Neural cell (in vitro differentiated cells): ENCODE measurements around the gene SMTNL2. TPM values are rescaled to one million over a fixed set of nuclear protein-coding genes. Genes with fewer than 3 reads are reported as not detected.

ENCODE experiments used
- H2AFZ ChIP-seq: fragments of 200-600, 300-800 bp; sonication (generic), shearing (Covaris generic); 2 replicates; pipeline ENCODE4 v1.6.0; 2014; ENCODE audit warnings: low read depth, mild to moderate bottlenecking, antibody characterized with exemption, low read length, moderate library complexity
- H3F3A ChIP-seq: fragments of 200-600 bp; shearing (Covaris generic); 2 replicates; pipeline ENCODE4 v1.6.1; 2016; ENCODE audit warnings: mild to moderate bottlenecking, moderate library complexity, mixed read lengths, antibody characterized with exemption, low read length; ENCODE audit not compliant: insufficient read depth, poor library complexity, severe bottlenecking
- H3K27ac ChIP-seq: fragments of 200-600, 300-800 bp; sonication (generic), shearing (Covaris generic); 2 replicates; pipeline ENCODE4 v1.5.1; 2014; ENCODE audit warnings: mild to moderate bottlenecking, low read length, moderate library complexity
- H3K27me3 ChIP-seq: fragments of 300-800, 200-600 bp; sonication (generic), shearing (Covaris generic); 2 replicates; pipeline ENCODE4 v1.6.0; 2014; ENCODE audit warnings: mild to moderate bottlenecking, low read depth, low read length, moderate library complexity; ENCODE audit not compliant: insufficient read depth
- H3K36me3 ChIP-seq: fragments of 300-800, 200-600 bp; sonication (generic), shearing (Covaris generic); 2 replicates; pipeline ENCODE4 v1.5.1; 2014; ENCODE audit warnings: mild to moderate bottlenecking, antibody characterized with exemption, low read length, moderate library complexity; ENCODE audit not compliant: insufficient read depth
- H3K4me2 ChIP-seq: fragments of 300-800, 200-600 bp; sonication (generic), shearing (Covaris generic); 2 replicates; pipeline ENCODE4 v1.6.0; 2014; ENCODE audit warnings: mild to moderate bottlenecking, low read length
- H3K4me3 ChIP-seq: fragments of 300-800, 200-600 bp; sonication (generic), shearing (Covaris generic); 2 replicates; pipeline ENCODE4 v1.5.1; 2014; ENCODE audit warnings: mild to moderate bottlenecking, low read length, moderate library complexity
- H3K79me2 ChIP-seq: fragments of 200-600 bp; shearing (Covaris generic); replicated peaks from 2 replicates; pipeline ENCODE4 v1.6.0; 2014; ENCODE audit warnings: mild to moderate bottlenecking, low read length, moderate library complexity; ENCODE audit not compliant: insufficient read depth
- H3K9ac ChIP-seq: fragments of 300-800, 200-600 bp; sonication (generic), shearing (Covaris generic); 2 replicates; pipeline ENCODE4 v1.6.1; 2016; ENCODE audit warnings: mild to moderate bottlenecking, low read length, mixed read lengths
- H3K9me2 ChIP-seq: fragments of 200-600 bp; shearing (Covaris generic); 2 replicates; pipeline ENCODE4 v1.6.1; 2016; ENCODE audit warnings: mild to moderate bottlenecking, low read length, mixed read lengths; ENCODE audit not compliant: insufficient read depth
- H3K9me3 ChIP-seq: fragments of 200-600, 300-800 bp; sonication (generic), shearing (Covaris generic); 2 replicates; pipeline ENCODE4 v1.6.1; 2016; ENCODE audit warnings: mild to moderate bottlenecking, mixed run types, low read length, moderate library complexity, mixed read lengths
- H4K20me1 ChIP-seq: fragments of 200-600 bp; shearing (Covaris generic); 2 replicates; pipeline ENCODE4 v1.6.1; 2016; ENCODE audit warnings: mild to moderate bottlenecking, mixed run types; ENCODE audit not compliant: insufficient read depth
- CTCF ChIP-seq: fragments of 450-650 bp; IDR thresholded peaks from 2 replicates; pipeline ENCODE4 v1.5.1; 2014; ENCODE audit warnings: antibody characterized with exemption, mild to moderate bottlenecking, moderate library complexity; ENCODE audit not compliant: poor library complexity, severe bottlenecking
- EP300 ChIP-seq: fragments of 450-650 bp; conservative IDR thresholded peaks from 2 replicates; pipeline ENCODE4 v1.6.1; 2014; ENCODE audit warnings: antibody characterized with exemption, mild to moderate bottlenecking, moderate library complexity; ENCODE audit not compliant: poor library complexity, severe bottlenecking
- EZH2 ChIP-seq: fragments of 200-600, 300-800 bp; shearing (Covaris generic), sonication (generic); IDR thresholded peaks from 2 replicates; pipeline ENCODE4 v1.6.1; 2014; ENCODE audit warnings: antibody characterized with exemption, low read length, borderline replicate concordance, mild to moderate bottlenecking; ENCODE audit not compliant: insufficient read depth, poor library complexity, severe bottlenecking
- MXI1 ChIP-seq: fragments of 450-650 bp; conservative IDR thresholded peaks from 2 replicates; pipeline ENCODE4 v1.6.1; 2014; ENCODE audit warnings: antibody characterized with exemption, mild to moderate bottlenecking; ENCODE audit not compliant: poor library complexity, severe bottlenecking
- POLR2AphosphoS5 ChIP-seq: IDR thresholded peaks from 2 replicates; pipeline ENCODE4 v1.6.1; 2012
- RAD21 ChIP-seq: fragments of 450-650 bp; conservative IDR thresholded peaks from 2 replicates; pipeline ENCODE4 v1.6.1; 2014; ENCODE audit warnings: antibody characterized with exemption, mild to moderate bottlenecking, moderate library complexity
- REST ChIP-seq: IDR thresholded peaks from 2 replicates; pipeline ENCODE4 v1.6.1; 2012; ENCODE audit warnings: borderline replicate concordance
- SMC3 ChIP-seq: fragments of 450-650 bp; conservative IDR thresholded peaks from 2 replicates; pipeline ENCODE4 v1.6.1; 2014; ENCODE audit warnings: antibody characterized with exemption, mild to moderate bottlenecking, moderate library complexity; ENCODE audit not compliant: poor library complexity
- TAF1 ChIP-seq: IDR thresholded peaks from 2 replicates; pipeline ENCODE4 v1.6.1; 2012; ENCODE audit warnings: low read depth
- polyA plus RNA-seq: library from polyadenylated mRNA; depleted of rRNA; stranded (reverse); fragments of >200 nt; gene quantifications from 2 replicates; pipeline ENCODE4 v1.2.3, GENCODE V29; 2014

The SMTNL2 gene
- polyA plus RNA-seq, 1 donor from 2014 or later, result 0.81 TPM

GRCh38 chr17:4566785-4567184 is 17.5 kb upstream of the SMTNL2 start:
- no peaks in the 10 kb centered on the region for H3K36me3 ChIP-seq
- H3K9me2 ChIP-seq, result no peaks in the 10 kb centered on the region
- H3K9me3 ChIP-seq, result no peaks in the 10 kb centered on the region
- no peak overlapping the region for H3K4me2 ChIP-seq
- H3K9ac ChIP-seq, result no peak overlapping the region
- no peak overlapping the region for H2AFZ ChIP-seq
- H3F3A ChIP-seq, result no peaks in the 10 kb centered on the region
- H3K27ac ChIP-seq, result no peak overlapping the region
- TF ChIP-seq EZH2, result no peak
- TF ChIP-seq EP300, result no peak
- no peak for TF ChIP-seq POLR2AphosphoS5
- TF ChIP-seq MXI1, result no peak
- TF ChIP-seq CTCF, result peak; percentile 67
- peak; percentile 71 for TF ChIP-seq SMC3
- TF ChIP-seq RAD21, result peak; percentile 66
- no peak for TF ChIP-seq TAF1
- no peaks in the 10 kb centered on the region for H3K79me2 ChIP-seq
- H3K4me3 ChIP-seq, result no peak overlapping the region
- no peaks in the 10 kb centered on the region for H4K20me1 ChIP-seq
- no peaks in the 10 kb centered on the region for H3K27me3 ChIP-seq

- H3K36me3 ChIP-seq, result no peaks in the 10 kb centered on the region
- no peak overlapping the region for H3K4me2 ChIP-seq
- H4K20me1 ChIP-seq, result no peaks in the 10 kb centered on the region
- no peaks in the 10 kb centered on the region for H3K79me2 ChIP-seq
- H3K27me3 ChIP-seq, result no peaks in the 10 kb centered on the region
- no peaks in the 10 kb centered on the region for H3K9me2 ChIP-seq
- H3K27ac ChIP-seq, result no peak overlapping the region
- no peak overlapping the region for H3K9ac ChIP-seq
- H3K9me3 ChIP-seq, result no peaks in the 10 kb centered on the region
- TF ChIP-seq RAD21, result no peak
- no peak for TF ChIP-seq REST
- TF ChIP-seq EZH2, result no peak
- no peak for TF ChIP-seq POLR2AphosphoS5
- TF ChIP-seq CTCF, result no peak
- no peak for TF ChIP-seq TAF1
- no peak for TF ChIP-seq SMC3
- no peak for TF ChIP-seq EP300
- TF ChIP-seq MXI1, result no peak
- no peaks in the 10 kb centered on the region for H3F3A ChIP-seq
- no peak overlapping the region for H2AFZ ChIP-seq
- no peak overlapping the region for H3K4me3 ChIP-seq
Measured at GRCh38 chr17:4569591-4569990, 14.7 kb upstream of the SMTNL2 start.
